ENCODE results near the gene CHCHD4. TPM values are rescaled to one million over a fixed set of nuclear protein-coding genes. Genes with fewer than 3 reads are reported as not detected.

CHCHD4 gene
- total RNA-seq, 2 experiments from 2014 or later, result 27.6 to 30.2 TPM

- no peak for TF ChIP-seq CTCF (IDR thresholded peaks at IDR 0.05)
- ChIA-PET CTCF (interaction anchor here (1.4 kb wide), 1 partner anchor 261 kb away, joined by 4 read pairs; no protein-coding TSS in a partner anchor), POLR2A (interaction anchor here (0.6 kb wide), 1 partner anchor 13 kb away, joined by 3 read pairs; no protein-coding TSS in a partner anchor)
- Mint-ChIP-seq H3K4me1 (ENCODE audit: low read depth) (peaks cover 17% of the 10 kb centered on the region), H3K4me3 (no peak overlapping the region), H3K27ac (no peak overlapping the region), H3K36me3 (ENCODE audit: low read depth) (peaks cover 71% of the 10 kb centered on the region), H3K27me3 (no peaks in the 10 kb centered on the region), H3K9me3 (peaks cover 17% of the 10 kb centered on the region)
- ATAC-seq (no peak), DNase-seq (no peak)
- intact Hi-C loops (cut with micrococcal nuclease), result no loop called here
Measured at GRCh38 chr3:14158370-14158769, 33.7 kb upstream of the CHCHD4 start.

- peaks cover 17% of the 10 kb centered on the region for H3K4me1 Mint-ChIP-seq (ENCODE audit: low read depth)
- peaks cover 17% of the 10 kb centered on the region for H3K9me3 Mint-ChIP-seq
- DNase-seq (no peak), ATAC-seq (no peak)
- H3K27me3 Mint-ChIP-seq, result no peaks in the 10 kb centered on the region
- TF ChIP-seq CTCF (IDR thresholded peaks at IDR 0.05), result no peak
- POLR2A ChIA-PET, result interaction anchor here (0.6 kb wide), 1 partner anchor 13 kb away, joined by 3 read pairs; no protein-coding TSS in a partner anchor
- CTCF ChIA-PET, result no interaction called here
- H3K4me3 Mint-ChIP-seq, result no peak overlapping the region
- intact Hi-C loops (cut with micrococcal nuclease), result no loop called here
- peaks cover 68% of the 10 kb centered on the region for H3K36me3 Mint-ChIP-seq (ENCODE audit: low read depth)
- no peak overlapping the region for H3K27ac Mint-ChIP-seq
Measured at GRCh38 chr3:14157951-14158350, 33.3 kb upstream of the CHCHD4 start.

- ATAC-seq (no peak), DNase-seq (no peak)
- H3K27me3 Mint-ChIP-seq, result no peaks in the 10 kb centered on the region
- peaks cover 9% of the 10 kb centered on the region for H3K9me3 Mint-ChIP-seq
- CTCF ChIA-PET, result interaction anchor here (1.4 kb wide), 1 partner anchor 47 kb away, joined by 4 read pairs; no protein-coding TSS in a partner anchor
- H3K4me1 Mint-ChIP-seq (ENCODE audit: low read depth), result peaks cover 17% of the 10 kb centered on the region
- intact Hi-C loops (cut with micrococcal nuclease), result no loop called here
- no peak overlapping the region for H3K27ac Mint-ChIP-seq
- POLR2A ChIA-PET, result interaction anchor here (1.2 kb wide), 1 partner anchor 12 kb away, joined by 3 read pairs; no protein-coding TSS in a partner anchor
- no peak overlapping the region for H3K4me3 Mint-ChIP-seq
- no peak for TF ChIP-seq CTCF (IDR thresholded peaks at IDR 0.05)
- H3K36me3 Mint-ChIP-seq (ENCODE audit: low read depth), result peaks cover 58% of the 10 kb centered on the region
Measured at GRCh38 chr3:14156843-14157561, 32.3 kb upstream of the CHCHD4 start.

GRCh38 chr3:14156201-14156600 is 31.5 kb upstream of the CHCHD4 start:
- Mint-ChIP-seq H3K36me3 (ENCODE audit: low read depth) (peaks cover 50% of the 10 kb centered on the region), H3K4me1 (ENCODE audit: low read depth) (peaks cover 17% of the 10 kb centered on the region), H3K4me3 (no peak overlapping the region), H3K27me3 (no peaks in the 10 kb centered on the region), H3K27ac (peak overlapping the region; percentile 13), H3K9me3 (peaks cover 4% of the 10 kb centered on the region)
- DNase-seq, result no peak
- POLR2A ChIA-PET, result no interaction called here
- no peak for ATAC-seq
- CTCF ChIA-PET, result interaction anchor here (1.4 kb wide), 1 partner anchor 47 kb away, joined by 4 read pairs; no protein-coding TSS in a partner anchor
- no peak for TF ChIP-seq CTCF (IDR thresholded peaks at IDR 0.05)
- intact Hi-C loops (cut with micrococcal nuclease), result no loop called here

GRCh38 chr3:14154895-14155440 is 30.3 kb upstream of the CHCHD4 start:
- ATAC-seq, result no peak
- TF ChIP-seq CTCF (IDR thresholded peaks at IDR 0.05), result no peak
- ChIA-PET CTCF (no interaction called here), POLR2A (interaction anchor here (0.7 kb wide), 2 partner anchors 9 to 10 kb away, joined by 3 read pairs; no protein-coding TSS in a partner anchor)
- Mint-ChIP-seq H3K36me3 (ENCODE audit: low read depth) (peaks cover 38% of the 10 kb centered on the region), H3K4me1 (ENCODE audit: low read depth) (peaks cover 17% of the 10 kb centered on the region), H3K4me3 (no peak overlapping the region), H3K27ac (peak overlapping the region; percentile 7), H3K9me3 (no peaks in the 10 kb centered on the region), H3K27me3 (no peaks in the 10 kb centered on the region)
- intact Hi-C loops (cut with micrococcal nuclease), result no loop called here
- no peak for DNase-seq

Measured in activated CD8-positive, alpha-beta T cell treated with anti-CD3 and anti-CD28 coated beads for 36 hours (primary cell).